Large intestine (tissue), 3 donors: Measurements from ENCODE around the gene LGMN. TPM values are rescaled to one million over a fixed set of nuclear protein-coding genes. Genes with fewer than 3 reads are reported as not detected.
"Not testable (repeated sequence)": the region's sequence is repeated elsewhere in the genome, so short reads cannot be mapped to it uniquely, and the experiment has no call there.

Source experiments
- DNase-seq, 2 donors: peaks; one replicate each; pipeline versions ENCODE4 v3.0.0 to v3.0.0-alpha.2; 2013
- H3K27ac ChIP-seq: one replicate; pipeline ENCODE4 v1.5.1; 2013; ENCODE audit warnings: low read length
- H3K27me3 ChIP-seq: 2 replicates; pipeline ENCODE4 v1.6.1; 2013; ENCODE audit warnings: low read length; ENCODE audit not compliant: control insufficient read depth, insufficient read depth
- H3K36me3 ChIP-seq: 2 replicates; pipeline ENCODE4 v1.6.1; 2013; ENCODE audit warnings: low read length; ENCODE audit not compliant: control insufficient read depth, insufficient read depth
- H3K4me1 ChIP-seq: one replicate; pipeline ENCODE4 v1.6.1; 2013; ENCODE audit warnings: low read length; ENCODE audit not compliant: control insufficient read depth, insufficient read depth
- H3K4me3 ChIP-seq: one replicate; pipeline ENCODE4 v1.5.1; 2013; ENCODE audit warnings: low read length
- H3K9me3 ChIP-seq: one replicate; pipeline ENCODE4 v1.6.1; 2013; ENCODE audit warnings: mild to moderate bottlenecking, low read depth, low read length, moderate library complexity; ENCODE audit not compliant: control insufficient read depth
- WGBS: methylation state at CpG from one replicate; pipeline ENCODE4 v1.1.5; 2013; ENCODE audit warnings: low lambda C conversion rate; ENCODE audit not compliant: insufficient coverage; 5-methylcytosine and 5-hydroxymethylcytosine counted together
- polyA plus RNA-seq: library from polyadenylated mRNA; unstranded; fragments of 120-200 nt; gene quantifications from one replicate; pipeline ENCODE4 v1.2.1, GENCODE V29; 2013

LGMN gene
- polyA plus RNA-seq, 1 donor = 269 TPM

DNA sequence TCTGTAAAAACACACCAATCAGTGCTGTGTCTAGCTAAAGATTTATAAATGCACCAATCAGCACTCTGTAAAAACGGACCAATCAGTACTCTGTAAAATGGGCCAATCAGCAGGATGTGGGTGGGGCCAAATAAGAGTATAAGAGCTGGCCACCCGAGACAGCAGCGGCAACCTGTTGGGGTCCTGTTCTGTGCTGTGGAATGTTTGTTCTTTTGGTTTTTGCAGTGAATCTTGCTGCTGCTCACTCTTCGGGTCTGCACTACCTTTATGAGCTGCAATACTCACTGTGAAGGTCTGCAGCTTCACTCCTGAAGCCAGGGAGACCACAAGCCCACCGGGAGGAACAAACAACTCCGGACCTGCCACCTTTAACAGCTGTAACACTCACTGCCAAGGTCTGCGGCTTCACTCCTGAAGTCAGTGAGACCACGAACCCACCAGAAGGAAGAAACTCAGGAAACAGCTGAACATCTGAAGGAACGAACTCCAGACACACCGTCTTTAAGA is 1.8 kb upstream of the LGMN start:
- not testable (repeated sequence) for H3K27ac ChIP-seq, H3K27me3 ChIP-seq, H3K4me3 ChIP-seq, H3K4me1 ChIP-seq, H3K36me3 ChIP-seq, H3K9me3 ChIP-seq, DNase-seq
- no CpG with 5 or more reads among the region's 10 CpGs for WGBS

DNA sequence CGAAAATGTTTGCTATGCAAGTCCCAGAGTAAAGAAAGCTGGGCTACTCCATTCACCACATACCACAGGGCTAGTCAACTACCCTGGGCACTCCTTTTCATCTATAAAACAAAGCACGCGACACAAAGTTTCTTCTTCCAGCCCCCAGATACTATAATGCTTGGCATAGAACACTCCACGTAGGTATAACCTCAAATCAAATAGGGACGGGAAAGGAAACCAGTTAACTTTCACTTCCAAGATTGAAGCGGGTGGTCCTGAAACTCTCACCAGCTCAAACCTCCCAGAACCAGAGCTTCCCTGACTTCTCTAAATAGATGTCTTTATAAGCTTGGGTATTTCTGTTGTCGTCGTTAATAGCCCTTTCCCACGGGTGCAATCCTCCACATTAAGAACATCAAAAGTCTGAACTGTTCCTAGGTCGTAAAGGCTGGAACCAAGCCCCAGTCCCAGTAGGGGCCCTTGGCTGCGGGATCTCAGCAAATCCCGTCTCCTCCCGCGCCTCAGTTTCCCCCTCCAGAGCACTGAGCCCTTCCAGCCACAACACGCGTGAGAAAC is 647 bp downstream of the LGMN start:
- peak overlapping the region; percentile 88 for H3K27ac ChIP-seq
- H3K27me3 ChIP-seq = no peaks in the 10 kb centered on the region
- no peaks in the 10 kb centered on the region for H3K9me3 ChIP-seq
- H3K4me1 ChIP-seq = no peaks in the 10 kb centered on the region
- peak in 1 of 2 donors; percentile 64 for DNase-seq
- H3K4me3 ChIP-seq = peak overlapping the region; percentile 82
- peaks cover 6% of the 10 kb centered on the region for H3K36me3 ChIP-seq
- WGBS = no CpG with 5 or more reads among the region's 16 CpGs

DNA sequence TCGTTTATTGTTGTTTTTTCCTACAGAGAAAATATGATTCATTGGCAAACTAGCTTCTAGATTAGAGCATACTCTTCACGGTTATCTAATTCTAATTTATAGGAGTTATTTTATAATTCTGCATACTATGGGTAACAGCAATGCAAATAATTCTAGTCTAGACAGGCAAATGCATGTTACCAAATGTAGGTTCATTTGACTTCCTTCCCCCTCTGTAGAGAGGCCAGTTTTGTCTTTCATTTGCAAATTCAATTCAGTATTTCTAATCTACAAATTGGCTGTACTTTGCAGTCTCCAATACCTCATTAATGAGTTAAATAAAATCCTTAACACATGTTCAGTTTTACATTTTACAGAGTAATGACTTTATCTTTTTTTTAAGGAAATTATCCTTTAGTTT is 4.2 kb downstream of the LGMN start:
- H3K36me3 ChIP-seq = peaks cover 32% of the 10 kb centered on the region
- H3K4me3 ChIP-seq = no peak overlapping the region
- DNase-seq = no peak
- WGBS = 76% methylated on average over 2 of the region's 2 CpGs
- no peak overlapping the region for H3K27ac ChIP-seq
- no peaks in the 10 kb centered on the region for H3K9me3 ChIP-seq
- no peaks in the 10 kb centered on the region for H3K27me3 ChIP-seq
- no peaks in the 10 kb centered on the region for H3K4me1 ChIP-seq

DNA sequence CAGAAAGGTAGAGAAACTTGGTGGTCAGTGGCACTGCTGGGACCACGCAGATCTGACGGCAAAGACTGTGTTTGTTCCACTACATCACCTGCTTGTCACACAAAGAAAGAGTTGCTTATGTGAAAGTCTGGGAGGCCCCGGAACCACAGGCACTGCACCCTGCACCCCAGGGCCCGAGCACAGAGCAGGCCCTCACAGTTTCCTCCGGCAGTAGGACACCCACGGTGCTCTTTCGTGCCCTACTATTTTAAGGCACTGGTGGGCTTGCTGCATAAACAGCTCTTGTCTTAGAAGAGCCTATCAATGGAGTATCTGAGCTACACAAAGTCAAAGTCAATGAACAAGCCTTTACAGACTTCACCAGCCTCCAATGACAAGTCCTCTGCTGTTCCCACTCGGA is 8.0 kb downstream of the LGMN start:
- H3K9me3 ChIP-seq = no peaks in the 10 kb centered on the region
- no peaks in the 10 kb centered on the region for H3K27me3 ChIP-seq
- peaks cover 13% of the 10 kb centered on the region for H3K4me1 ChIP-seq
- DNase-seq = no peak
- no CpG with 5 or more reads among the region's 8 CpGs for WGBS
- no peak overlapping the region for H3K4me3 ChIP-seq
- peaks cover 35% of the 10 kb centered on the region for H3K36me3 ChIP-seq
- H3K27ac ChIP-seq = no peak overlapping the region

DNA sequence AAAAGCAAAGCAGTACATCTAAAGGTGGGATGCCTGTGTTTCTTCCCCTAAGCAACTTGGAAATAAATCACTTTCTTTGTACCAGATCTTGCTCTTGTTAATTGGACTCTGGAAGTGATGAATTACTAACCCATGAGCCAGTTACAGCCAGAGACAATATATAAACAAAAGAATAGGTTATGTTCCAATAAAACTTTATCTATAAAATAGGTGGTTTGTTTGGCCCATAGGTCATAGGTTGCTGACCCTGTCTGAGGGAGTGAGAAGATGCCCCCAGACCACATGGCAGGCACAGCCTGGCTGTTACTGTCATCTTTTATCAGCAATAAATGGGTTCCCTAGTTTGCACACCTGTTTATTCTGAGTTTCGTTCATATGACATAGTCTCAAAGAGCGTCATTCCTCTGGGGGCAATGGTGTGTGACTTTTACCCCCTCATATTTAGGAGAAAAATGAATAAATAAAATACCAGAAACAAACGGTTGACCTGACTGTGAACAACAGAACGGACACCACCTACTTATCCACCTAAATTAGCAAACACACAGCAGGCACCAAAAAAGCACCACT is 10.7 kb downstream of the LGMN start:
- Histone ChIP-seq H3K36me3 (peaks cover 28% of the 10 kb centered on the region), H3K27me3 (no peaks in the 10 kb centered on the region), H3K4me3 (no peak overlapping the region), H3K27ac (peak overlapping the region; percentile 9), H3K9me3 (no peaks in the 10 kb centered on the region), H3K4me1 (peaks cover 13% of the 10 kb centered on the region)
- no CpG with 5 or more reads among the region's 4 CpGs for WGBS
- peak in 1 of 2 donors; percentile 28 for DNase-seq

DNA sequence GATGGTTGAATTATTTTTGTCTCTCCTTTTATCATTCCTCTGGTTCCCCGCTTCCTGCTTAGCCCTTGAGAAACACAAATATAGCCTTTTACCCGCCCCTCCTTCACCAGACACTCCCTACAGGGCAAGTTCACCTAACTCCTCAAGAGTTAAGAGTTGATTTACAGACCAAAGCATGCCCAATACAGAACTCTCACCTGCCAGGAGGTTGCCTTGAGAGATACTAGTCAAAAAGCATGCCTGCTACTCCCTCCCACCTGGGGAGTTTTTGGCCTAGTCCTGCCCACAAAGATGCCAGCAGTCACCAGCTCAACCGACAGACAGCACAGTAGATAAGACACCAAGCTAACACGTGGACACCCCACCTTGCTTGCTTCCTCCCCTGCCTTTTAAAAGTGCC is 11.2 kb downstream of the LGMN start:
- Histone ChIP-seq H3K36me3 (peaks cover 30% of the 10 kb centered on the region), H3K27ac (peak overlapping the region; percentile 29), H3K9me3 (no peaks in the 10 kb centered on the region), H3K4me1 (peaks cover 13% of the 10 kb centered on the region), H3K27me3 (no peaks in the 10 kb centered on the region), H3K4me3 (no peak overlapping the region)
- DNase-seq = peak in 1 of 2 donors; percentile 45
- 0% methylated on average over 1 of the region's 4 CpGs for WGBS

DNA sequence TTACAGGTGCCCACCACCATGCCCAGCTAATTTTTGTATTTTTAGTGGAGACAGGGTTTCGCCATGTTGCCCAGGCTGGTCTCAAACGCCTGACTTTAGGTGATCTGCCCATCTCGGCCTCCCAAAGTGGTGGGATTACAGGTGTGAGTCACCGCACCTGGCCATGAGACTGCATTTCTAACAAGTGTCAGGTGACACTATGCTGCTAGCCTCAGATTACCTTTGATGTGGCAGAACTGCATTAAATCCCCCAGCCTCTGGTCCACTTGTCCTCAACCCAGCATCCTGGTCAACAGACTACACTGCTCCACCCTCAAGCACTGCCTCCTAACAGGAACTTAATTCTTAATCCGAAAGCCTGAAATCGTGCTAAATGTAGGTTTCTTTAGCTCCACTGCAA is 13.1 kb downstream of the LGMN start:
- no peaks in the 10 kb centered on the region for H3K9me3 ChIP-seq
- peaks cover 13% of the 10 kb centered on the region for H3K4me1 ChIP-seq
- H3K4me3 ChIP-seq = no peak overlapping the region
- H3K36me3 ChIP-seq = peaks cover 32% of the 10 kb centered on the region
- no CpG with 5 or more reads among the region's 6 CpGs for WGBS
- no peak for DNase-seq
- no peak overlapping the region for H3K27ac ChIP-seq
- H3K27me3 ChIP-seq = no peaks in the 10 kb centered on the region

DNA sequence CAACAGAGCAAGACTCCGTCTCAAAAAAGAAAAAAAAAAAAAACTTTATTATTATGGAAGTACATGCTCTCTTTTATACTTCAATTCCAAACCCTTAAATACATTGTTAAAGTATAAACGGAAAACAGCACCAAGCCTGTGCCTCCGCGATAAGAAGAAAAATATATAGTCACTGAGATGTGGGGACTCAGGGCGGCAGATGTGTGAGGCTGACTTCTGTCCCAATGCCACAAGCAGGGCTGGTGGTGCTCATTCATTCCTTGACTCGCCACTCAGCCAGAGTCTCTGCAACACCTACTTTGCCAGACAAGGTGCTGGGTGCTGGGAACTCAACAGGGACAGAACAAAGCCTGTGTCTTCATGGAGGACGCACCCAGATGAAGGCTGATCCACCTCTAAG is 13.8 kb downstream of the LGMN start:
- H3K27ac ChIP-seq = peak overlapping the region; percentile 28
- no peaks in the 10 kb centered on the region for H3K9me3 ChIP-seq
- H3K4me3 ChIP-seq = no peak overlapping the region
- peaks cover 13% of the 10 kb centered on the region for H3K4me1 ChIP-seq
- 100% methylated on average over 1 of the region's 7 CpGs for WGBS
- no peaks in the 10 kb centered on the region for H3K27me3 ChIP-seq
- DNase-seq = no peak
- H3K36me3 ChIP-seq = peaks cover 32% of the 10 kb centered on the region

DNA sequence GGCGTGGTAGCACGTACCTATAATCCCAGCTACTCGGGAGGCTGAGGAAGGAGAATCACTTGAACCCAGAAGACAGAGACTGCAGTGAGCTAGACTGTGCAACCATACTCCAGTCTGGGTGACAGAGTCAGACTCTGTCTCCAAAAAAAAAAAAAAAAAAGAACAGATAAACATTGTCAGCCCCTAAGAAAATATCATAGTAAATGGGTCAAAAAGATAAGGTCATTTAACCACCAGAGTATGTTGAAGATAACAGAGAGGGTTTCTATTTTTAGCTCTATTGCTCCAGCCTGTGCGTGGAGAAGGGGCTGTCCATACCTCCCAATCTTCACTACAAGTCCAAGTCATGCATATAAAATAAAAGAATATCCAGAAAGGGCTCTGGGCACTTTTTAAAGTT is 15.4 kb downstream of the LGMN start:
- peaks cover 10% of the 10 kb centered on the region for H3K4me1 ChIP-seq
- WGBS = 68% methylated on average over 4 of the region's 4 CpGs
- DNase-seq = no peak

DNA sequence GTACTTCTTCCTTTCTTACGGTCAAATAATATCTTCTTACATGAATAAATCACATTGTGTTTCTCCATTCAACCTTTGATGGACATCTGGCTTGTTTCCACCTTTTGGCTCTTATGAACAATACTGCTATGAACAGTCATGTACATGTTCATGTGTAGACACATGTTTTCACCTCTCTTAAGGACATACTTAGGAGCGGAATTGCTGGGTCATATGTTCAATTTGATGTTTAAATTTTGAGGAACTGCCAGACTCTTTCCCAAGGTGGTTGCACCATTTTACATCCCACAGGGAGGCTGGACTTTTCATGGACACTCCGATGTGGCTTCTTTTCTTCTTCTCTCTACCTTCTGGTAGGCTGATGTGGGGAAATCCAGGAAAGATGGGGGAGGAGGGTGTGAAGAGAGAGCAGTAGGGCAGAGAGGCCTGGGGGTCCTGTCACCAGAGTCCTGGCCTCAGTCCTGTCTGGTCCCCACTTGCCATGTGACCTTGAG is 16.8 kb downstream of the LGMN start:
- Histone ChIP-seq H3K9me3 (no peaks in the 10 kb centered on the region), H3K27me3 (no peaks in the 10 kb centered on the region), H3K27ac (no peak overlapping the region), H3K4me1 (peaks cover 5% of the 10 kb centered on the region), H3K36me3 (peaks cover 48% of the 10 kb centered on the region), H3K4me3 (no peak overlapping the region)
- 100% methylated on average over 1 of the region's 3 CpGs for WGBS
- DNase-seq = no peak

More for the DNA sequence above, 15.4 kb downstream of the LGMN start:
- peaks cover 41% of the 10 kb centered on the region for H3K36me3 ChIP-seq
- no peak overlapping the region for H3K4me3 ChIP-seq
- no peak overlapping the region for H3K27ac ChIP-seq
- no peaks in the 10 kb centered on the region for H3K9me3 ChIP-seq
- no peaks in the 10 kb centered on the region for H3K27me3 ChIP-seq
